GM12891 (cell line): ENCODE measurements around the gene SHROOM3.

Experiments
- POLR2A ChIP-seq: IDR thresholded peaks from 2 replicates; pipeline ENCODE4 v1.6.1; 2011; ENCODE audit warnings: low read depth, low read length, control low read depth
- TAF1 ChIP-seq: IDR thresholded peaks from 2 replicates; pipeline ENCODE4 v1.6.1; 2011; ENCODE audit warnings: low read depth, low read length, control low read depth

GRCh38 chr4:76782837-76783236 is 347.8 kb downstream of the SHROOM3 start:
- no peak for TF ChIP-seq TAF1
- TF ChIP-seq POLR2A, result no peak
